Mammary epithelial cell (primary cell): Measurements from ENCODE around the gene RETSAT.
"Not testable (repeated sequence)": the region's sequence is repeated elsewhere in the genome, so short reads cannot be mapped to it uniquely, and the experiment has no call there.

ENCODE experiments used
- EZH2 ChIP-seq: IDR thresholded peaks from 2 replicates; pipeline ENCODE4 v1.6.1; 2012; ENCODE audit warnings: low read length, inconsistent platforms, borderline replicate concordance
- TF ChIP-seq, protein P1 (sequence below), 2 donors: IDR thresholded peaks in 1 of 2; conservative IDR thresholded peaks in 1 of 2; 2 replicates each; pipeline ENCODE4 v1.5.1; 2011 to 2012; ENCODE audit warnings: inconsistent platforms in 2 of 2, low read length in 2 of 2, mild to moderate bottlenecking in 2 of 2, control low read depth in 1 of 2, low read depth in 1 of 2; ENCODE audit not compliant: insufficient read depth in 1 of 2; ENCODE audit errors: extremely low read depth in 1 of 2

- not testable (repeated sequence) for TF ChIP-seq EZH2
- TF ChIP-seq, protein P1, sequence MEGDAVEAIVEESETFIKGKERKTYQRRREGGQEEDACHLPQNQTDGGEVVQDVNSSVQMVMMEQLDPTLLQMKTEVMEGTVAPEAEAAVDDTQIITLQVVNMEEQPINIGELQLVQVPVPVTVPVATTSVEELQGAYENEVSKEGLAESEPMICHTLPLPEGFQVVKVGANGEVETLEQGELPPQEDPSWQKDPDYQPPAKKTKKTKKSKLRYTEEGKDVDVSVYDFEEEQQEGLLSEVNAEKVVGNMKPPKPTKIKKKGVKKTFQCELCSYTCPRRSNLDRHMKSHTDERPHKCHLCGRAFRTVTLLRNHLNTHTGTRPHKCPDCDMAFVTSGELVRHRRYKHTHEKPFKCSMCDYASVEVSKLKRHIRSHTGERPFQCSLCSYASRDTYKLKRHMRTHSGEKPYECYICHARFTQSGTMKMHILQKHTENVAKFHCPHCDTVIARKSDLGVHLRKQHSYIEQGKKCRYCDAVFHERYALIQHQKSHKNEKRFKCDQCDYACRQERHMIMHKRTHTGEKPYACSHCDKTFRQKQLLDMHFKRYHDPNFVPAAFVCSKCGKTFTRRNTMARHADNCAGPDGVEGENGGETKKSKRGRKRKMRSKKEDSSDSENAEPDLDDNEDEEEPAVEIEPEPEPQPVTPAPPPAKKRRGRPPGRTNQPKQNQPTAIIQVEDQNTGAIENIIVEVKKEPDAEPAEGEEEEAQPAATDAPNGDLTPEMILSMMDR (conservative IDR thresholded peaks at IDR 0.05 in 1 of 2, IDR thresholded peaks at IDR 0.05 in 1 of 2; ENCODE audit: extremely low read depth in 1 of 2, insufficient read depth in 1 of 2, low read depth in 1 of 2, low read length in 2 of 2): not testable (repeated sequence)
Measured at GRCh38 chr2:85343207-85343895, 11.0 kb downstream of the RETSAT start.
